ENCODE measurements around the gene FNDC3B. TPM values are rescaled to one million over a fixed set of nuclear protein-coding genes. Genes with fewer than 3 reads are reported as not detected.

FNDC3B gene
- total and polyA plus RNA-seq, 2 donors (not counting 1 experiment from before 2014, with no cell fraction given) = 1.2 to 9.2 TPM

GRCh38 chr3:172321035-172321434, 281.7 kb downstream of the FNDC3B start:
- H3K27ac Mint-ChIP-seq = no peak overlapping the region
- no peak overlapping the region for H3K27ac ChIP-seq (ENCODE audit: low read length in 2 of 2)
- ATAC-seq (ENCODE audit: low read depth) (no peak), DNase-seq (no peak)
- no peaks in the 10 kb centered on the region for H3K4me1 ChIP-seq (ENCODE audit: control insufficient read depth in 2 of 2, insufficient read depth in 2 of 2, low read length in 2 of 2)
- no peak overlapping the region for H3K4me3 Mint-ChIP-seq
- no peak overlapping the region for H3K4me2 ChIP-seq (replicated peaks; ENCODE audit: low read depth, low read length, poor library complexity, severe bottlenecking)
- no peaks in the 10 kb centered on the region for H3K27me3 ChIP-seq (replicated peaks in 1 of 4; ENCODE audit: control extremely low read depth in 1 of 4, control insufficient read depth in 3 of 4, insufficient read depth in 4 of 4, low read length in 3 of 4)
- TF ChIP-seq EZH2 (IDR thresholded peaks at IDR 0.05; ENCODE audit: borderline replicate concordance, insufficient read depth, low read depth, low read length, poor library complexity, severe bottlenecking) (no peak), CTCF (IDR thresholded peaks at IDR 0.05) (no peak)
- intact Hi-C loops (cut with micrococcal nuclease) = no loop called here
- no peaks in the 10 kb centered on the region for H4K20me1 ChIP-seq (ENCODE audit: control insufficient read depth, insufficient read depth, low read length, poor library complexity, severe bottlenecking)
- no peaks in the 10 kb centered on the region for H3K9me3 Mint-ChIP-seq (ENCODE audit: insufficient read depth)
- no peaks in the 10 kb centered on the region for H3K79me2 ChIP-seq (ENCODE audit: control insufficient read depth, insufficient read depth, low read length)
- H3K36me3 ChIP-seq (replicated peaks in 1 of 2; ENCODE audit: control extremely low read depth in 1 of 2, control insufficient read depth in 1 of 2, extremely low read depth in 1 of 2, insufficient read depth in 2 of 2, low read length in 1 of 2) = no peaks in the 10 kb centered on the region
- no peaks in the 10 kb centered on the region for H3K4me1 Mint-ChIP-seq
- no peaks in the 10 kb centered on the region for H3K27me3 Mint-ChIP-seq
- WGBS (ENCODE audit: insufficient coverage) = no CpG with 5 or more reads among the region's 2 CpGs
- no peak overlapping the region for H3K4me3 ChIP-seq (ENCODE audit: control extremely low read depth in 1 of 5, extremely low read depth in 1 of 5, insufficient read depth in 1 of 5, low read depth in 2 of 5, low read length in 4 of 5)
- POLR2A ChIA-PET = no interaction called here
- no peaks in the 10 kb centered on the region for H3K9me3 ChIP-seq (ENCODE audit: control extremely low read depth in 1 of 3, control insufficient read depth in 2 of 3, insufficient read depth in 1 of 3, low read length in 2 of 3)
- CTCF ChIA-PET = interaction anchor here (1.4 to 3.6 kb wide), 3 partner anchors 10 to 21 kb away, joined by 4 to 22 read pairs (median 4); no protein-coding TSS in a partner anchor
- no peak overlapping the region for H2AFZ ChIP-seq (ENCODE audit: insufficient read depth, low read depth, low read length, poor library complexity, severe bottlenecking)
- no peak overlapping the region for H3K9ac ChIP-seq (ENCODE audit: low read length)

- TF ChIP-seq CTCF (IDR thresholded peaks at IDR 0.05) = no peak
- TF ChIP-seq EZH2 (IDR thresholded peaks at IDR 0.05; ENCODE audit: borderline replicate concordance, insufficient read depth, low read depth, low read length, poor library complexity, severe bottlenecking) = no peak
- Mint-ChIP-seq H3K27ac (no peak overlapping the region), H3K4me1 (no peaks in the 10 kb centered on the region), H3K4me3 (no peak overlapping the region), H3K27me3 (no peaks in the 10 kb centered on the region), H3K9me3 (ENCODE audit: insufficient read depth) (no peaks in the 10 kb centered on the region)
- 84% methylated on average over 7 of the region's 10 CpGs for WGBS (ENCODE audit: insufficient coverage)
- DNase-seq (no peak), ATAC-seq (ENCODE audit: low read depth) (no peak)
- no peaks in the 10 kb centered on the region for H4K20me1 ChIP-seq (ENCODE audit: control insufficient read depth, insufficient read depth, low read length, poor library complexity, severe bottlenecking)
- no peak overlapping the region for H3K9ac ChIP-seq (ENCODE audit: low read length)
- no peaks in the 10 kb centered on the region for H3K4me1 ChIP-seq (ENCODE audit: control insufficient read depth in 2 of 2, insufficient read depth in 2 of 2, low read length in 2 of 2)
- no peak overlapping the region for H2AFZ ChIP-seq (ENCODE audit: insufficient read depth, low read depth, low read length, poor library complexity, severe bottlenecking)
- CTCF ChIA-PET = interaction anchor here (0.6 to 3.6 kb wide), 3 partner anchors 8 to 345 kb away, joined by 3 to 22 read pairs (median 3); no protein-coding TSS in a partner anchor
- no peaks in the 10 kb centered on the region for H3K27me3 ChIP-seq (replicated peaks in 1 of 4; ENCODE audit: control extremely low read depth in 1 of 4, control insufficient read depth in 3 of 4, insufficient read depth in 4 of 4, low read length in 3 of 4)
- no peaks in the 10 kb centered on the region for H3K36me3 ChIP-seq (replicated peaks in 1 of 2; ENCODE audit: control extremely low read depth in 1 of 2, control insufficient read depth in 1 of 2, extremely low read depth in 1 of 2, insufficient read depth in 2 of 2, low read length in 1 of 2)
- no peak overlapping the region for H3K27ac ChIP-seq (ENCODE audit: low read length in 2 of 2)
- intact Hi-C loops (cut with micrococcal nuclease) = no loop called here
- no peak overlapping the region for H3K4me3 ChIP-seq (ENCODE audit: control extremely low read depth in 1 of 5, extremely low read depth in 1 of 5, insufficient read depth in 1 of 5, low read depth in 2 of 5, low read length in 4 of 5)
- POLR2A ChIA-PET = no interaction called here
- no peak overlapping the region for H3K4me2 ChIP-seq (replicated peaks; ENCODE audit: low read depth, low read length, poor library complexity, severe bottlenecking)
- no peaks in the 10 kb centered on the region for H3K9me3 ChIP-seq (ENCODE audit: control extremely low read depth in 1 of 3, control insufficient read depth in 2 of 3, insufficient read depth in 1 of 3, low read length in 2 of 3)
- H3K79me2 ChIP-seq (ENCODE audit: control insufficient read depth, insufficient read depth, low read length) = no peaks in the 10 kb centered on the region
Measured at GRCh38 chr3:172323894-172324610, 284.7 kb downstream of the FNDC3B start.

All from B cell (primary cell).